Astrocyte of the spinal cord (primary cell): ENCODE results near the gene FOXO3.

Source experiments
- DNase-seq: peaks from one replicate; pipeline ENCODE4 v3.0.0; 2011; ENCODE audit warnings: low read depth, low spot score
- H3K4me3 ChIP-seq: 2 replicates; pipeline ENCODE4 v1.5.1; 2011; ENCODE audit warnings: low read depth, mild to moderate bottlenecking, low read length, moderate library complexity
- CTCF ChIP-seq: IDR thresholded peaks from 2 replicates; pipeline ENCODE4 v1.5.1; 2012; ENCODE audit warnings: low read depth, mild to moderate bottlenecking, low read length, inconsistent platforms
- in situ Hi-C: cut with HindIII; loops from 2 replicates; pipeline ENCODE4 v1.10.0; 2017; ENCODE audit warnings: low sequenced_read_pairs

FOXO3 gene

GRCh38 chr6:108616973-108617372, 56.3 kb downstream of the FOXO3 start:
- in situ Hi-C loops = no loop called here
- DNase-seq = no peak
- TF ChIP-seq CTCF = no peak
- H3K4me3 ChIP-seq = no peak overlapping the region

- in situ Hi-C loops = no loop called here
- no peak for TF ChIP-seq CTCF
- H3K4me3 ChIP-seq = no peak overlapping the region
- no peak for DNase-seq
These were observed 58.0 kb downstream of the FOXO3 start for GRCh38 chr6:108618623-108619152.

- in situ Hi-C loops = no loop called here
- peak; percentile 33 for DNase-seq
- no peak overlapping the region for H3K4me3 ChIP-seq
These were observed 58.9 kb downstream of the FOXO3 start for GRCh38 chr6:108619431-108620197.

GRCh38 chr6:108621117-108621516, 60.4 kb downstream of the FOXO3 start:
- no peak for TF ChIP-seq CTCF
- in situ Hi-C loops = no loop called here
- peak; percentile 89 for DNase-seq
- no peak overlapping the region for H3K4me3 ChIP-seq

More at GRCh38 chr6:108619431-108620197, 58.9 kb downstream of the FOXO3 start:
- TF ChIP-seq CTCF = no peak

GRCh38 chr6:108622641-108623298, 62.1 kb downstream of the FOXO3 start:
- peak; percentile 17 for TF ChIP-seq CTCF
- in situ Hi-C loops = no loop called here
- no peak overlapping the region for H3K4me3 ChIP-seq
- DNase-seq = peak; percentile 93

- no peak for TF ChIP-seq CTCF
- no peak overlapping the region for H3K4me3 ChIP-seq
- in situ Hi-C loops = no loop called here
- no peak for DNase-seq
These were observed 63.3 kb downstream of the FOXO3 start for GRCh38 chr6:108623995-108624394.
